NOMO-1 (cell line): ENCODE results near the gene LCE1D.

ENCODE experiments used
- DNase-seq, 2 experiments: peaks; one replicate each; lab custom pipeline; 2025; ENCODE audit not compliant: unreplicated experiment in 2 of 2; lab: John Stamatoyannopoulos, UW

The LCE1D gene

DNA sequence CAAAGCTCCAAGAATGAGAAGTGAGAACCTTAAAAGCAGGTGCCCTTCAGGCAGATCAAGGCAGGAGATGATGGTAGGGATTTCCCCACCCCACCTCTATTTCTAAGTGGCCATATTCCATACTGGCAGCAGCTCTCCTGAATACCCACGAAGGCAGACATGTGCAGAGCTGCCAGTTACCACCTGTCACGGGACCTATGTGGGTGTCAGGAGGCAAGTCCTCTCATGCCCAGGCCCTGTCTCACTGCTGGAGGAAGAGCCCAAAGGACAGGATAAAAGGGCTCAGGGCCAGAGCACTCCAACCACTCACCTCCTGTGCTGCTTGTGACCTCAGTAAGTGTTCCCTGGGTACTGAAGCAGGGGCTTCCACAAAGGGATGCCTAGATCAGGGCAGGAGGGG lies 14.5 kb downstream of the LCE1D start:
- DNase-seq: no peak

DNA sequence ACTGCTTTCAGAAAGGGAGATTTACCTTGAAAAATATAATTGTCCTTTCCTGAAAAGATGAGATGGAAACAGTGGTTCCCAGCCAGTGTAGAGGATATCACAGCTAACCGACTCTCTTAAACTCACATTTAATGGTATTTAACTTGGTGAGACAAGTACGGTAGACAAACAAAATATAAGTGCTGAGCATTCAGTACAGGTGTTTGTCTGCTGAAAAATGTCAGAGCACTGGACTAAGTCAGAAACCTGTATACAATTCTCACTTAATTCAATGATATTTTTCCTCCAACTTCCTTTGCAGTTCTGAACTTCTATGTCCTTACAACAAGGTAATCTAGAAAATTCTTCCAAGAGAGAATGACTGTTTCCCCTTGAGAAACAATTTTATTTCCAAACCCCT lies 15.2 kb downstream of the LCE1D start, which contains the start of gene LCE1B:
Gene LCE1B, plus strand, starts transcription at position 301 of the 400 bp plus-strand sequence. CDS start 476 bp downstream, outside the sequence.
- no peak for DNase-seq

DNA sequence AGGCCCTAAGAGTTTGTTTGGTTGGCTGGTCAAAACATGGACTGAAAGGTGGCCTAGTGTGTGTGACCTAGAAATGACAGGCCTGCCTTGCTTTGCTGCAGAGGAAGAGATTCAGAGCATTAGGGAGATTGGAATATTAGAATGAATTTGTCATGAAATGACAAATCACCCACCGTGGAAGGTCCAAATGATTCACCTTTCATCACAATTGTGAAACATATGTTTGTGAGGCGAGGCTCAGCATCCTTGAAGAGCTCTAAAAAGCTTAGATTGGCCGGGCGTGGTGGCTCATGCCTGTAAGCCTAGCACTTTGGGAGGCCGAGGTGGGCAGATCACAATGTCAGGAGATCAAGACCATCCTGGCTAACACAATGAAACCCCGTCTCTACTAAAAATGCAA lies 20.8 kb downstream of the LCE1D start:
- no peak for DNase-seq

DNA sequence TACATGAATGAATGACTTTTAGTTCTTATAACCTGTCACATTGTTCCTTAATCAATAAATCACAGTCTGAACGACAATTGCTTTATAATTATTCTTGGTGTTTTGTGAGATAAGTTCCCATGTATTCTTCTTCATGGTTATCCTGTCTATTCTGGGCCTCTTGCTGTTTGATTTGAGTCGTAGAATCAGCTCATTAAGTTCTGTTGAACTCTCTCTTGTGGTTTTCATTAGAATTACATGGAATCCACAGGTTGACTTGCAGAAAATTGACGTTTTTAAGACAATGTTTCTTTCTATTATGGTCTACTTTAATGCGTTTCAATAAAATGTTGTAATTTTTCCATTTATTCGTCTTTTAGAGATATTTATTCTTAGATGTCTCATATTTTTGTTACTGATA lies 26.8 kb downstream of the LCE1D start:
- DNase-seq: no peak

DNA sequence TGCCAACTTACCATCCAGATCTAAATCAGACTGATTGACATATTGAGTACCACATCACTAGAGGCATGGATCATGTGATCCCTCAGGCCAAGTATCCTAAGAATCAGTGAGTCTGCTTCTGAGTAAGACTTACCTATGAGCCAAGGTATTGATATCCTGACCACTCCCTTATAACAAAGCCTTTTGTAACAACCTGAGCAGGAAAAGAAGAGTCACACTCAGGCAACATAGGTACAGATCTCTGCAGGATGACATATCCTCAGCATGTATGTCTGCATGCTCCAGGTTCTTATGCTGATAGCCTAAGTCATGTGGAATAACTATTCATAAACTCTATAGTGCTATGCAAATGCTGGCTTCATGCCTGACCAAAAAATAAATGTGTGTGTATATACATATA lies 28.4 kb downstream of the LCE1D start:
- no peak for DNase-seq

DNA sequence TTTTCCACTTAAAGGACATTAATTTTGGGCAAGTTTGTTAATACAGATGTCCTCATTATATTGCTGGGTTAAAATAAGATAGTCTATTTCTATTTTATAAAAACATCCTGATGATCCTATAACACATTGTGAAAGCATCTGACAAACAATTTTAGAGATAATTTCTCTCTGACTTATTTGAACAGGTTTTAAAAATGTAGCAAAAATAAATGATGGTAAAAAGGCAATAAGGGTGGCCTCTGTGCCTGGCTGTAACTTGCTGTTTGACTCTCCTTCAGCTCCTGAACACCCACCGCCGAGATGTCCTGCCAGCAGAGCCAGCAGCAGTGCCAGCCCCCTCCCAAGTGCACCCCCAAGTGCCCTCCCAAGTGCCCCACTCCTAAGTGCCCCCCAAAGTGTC lies 30.7 kb downstream of the LCE1D start, which contains the start of gene LCE1A:
Gene LCE1A, plus strand, starts transcription at position 301 of the 400 bp plus-strand sequence. Its CDS starts 0 bp downstream, at position 301.
- DNase-seq: no peak

DNA sequence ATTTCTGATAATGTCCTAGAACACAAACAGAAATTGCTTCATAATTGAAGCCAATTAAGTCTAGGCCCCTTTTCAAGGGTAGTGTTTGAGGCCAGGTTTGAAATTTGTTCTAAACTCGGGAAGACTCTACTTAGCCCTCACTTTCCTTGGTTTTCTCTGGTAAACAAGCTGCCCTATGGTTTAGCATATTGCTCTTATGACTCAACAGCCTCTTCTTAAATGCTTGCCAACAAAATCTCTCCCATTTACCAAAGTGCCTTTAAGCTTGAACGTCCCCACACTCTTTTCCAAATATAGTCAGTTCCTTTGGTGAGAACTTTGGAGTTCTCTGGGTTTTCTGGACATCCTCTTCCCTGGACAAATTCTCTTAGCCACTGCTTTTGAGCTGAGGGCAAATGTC lies 40.3 kb downstream of the LCE1D start:
- DNase-seq: no peak

DNA sequence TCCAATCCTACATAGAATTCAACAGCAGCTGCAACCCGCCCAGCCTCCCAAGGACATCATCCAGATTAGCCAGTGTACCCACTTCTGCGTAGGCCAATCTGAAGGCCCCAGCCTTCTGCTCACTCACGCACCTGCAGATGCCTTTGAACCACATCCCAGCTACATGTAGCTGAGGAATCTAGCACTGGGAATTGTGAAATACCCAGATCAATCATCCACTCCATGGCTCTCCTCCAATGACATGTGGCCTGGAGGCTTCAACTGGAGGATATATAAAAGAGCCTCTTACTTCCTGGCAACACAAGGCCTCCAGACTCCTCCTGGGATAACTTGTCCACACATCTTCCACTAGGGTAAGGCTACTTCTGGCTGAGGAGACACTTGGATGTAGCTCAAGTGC lies 46.0 kb downstream of the LCE1D start, which contains the start of gene LCE6A:
Gene LCE6A, plus strand, starts transcription at position 301 of the 400 bp plus-strand sequence. CDS start 665 bp downstream, outside the sequence.
- no peak for DNase-seq
